ENCODE measurements around the gene NAIF1. TPM values are rescaled to one million over a fixed set of nuclear protein-coding genes. Genes with fewer than 3 reads are reported as not detected.
"Not testable (repeated sequence)": the region's sequence is repeated elsewhere in the genome, so short reads cannot be mapped to it uniquely, and the experiment has no call there.

Gene NAIF1
- total and polyA plus RNA-seq, 12 donors: 3.2 to 7.2 (median 5.5) TPM

DNA sequence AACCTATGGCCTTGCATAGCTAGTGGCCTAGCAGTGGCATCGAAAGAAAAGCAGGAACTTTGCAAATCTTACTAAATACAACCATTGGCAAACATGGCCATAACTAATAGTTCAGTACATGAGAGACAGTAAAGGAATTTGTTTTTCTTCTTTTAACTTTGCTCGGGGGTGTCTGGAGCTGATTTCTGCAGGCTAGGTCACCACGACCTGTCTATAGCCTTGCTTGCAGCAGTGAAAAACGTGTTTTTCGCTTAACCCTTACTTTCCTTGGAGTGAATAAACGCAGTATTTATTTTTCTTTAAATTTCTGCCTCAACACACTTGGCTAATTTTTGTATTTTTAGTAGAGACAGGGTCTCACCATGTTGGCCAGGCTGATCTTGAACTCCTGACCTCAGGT lies 19.9 kb downstream of the NAIF1 start:
- Histone ChIP-seq H3K4me3 (no peak overlapping the region), H3K36me3 (no peaks in the 10 kb centered on the region), H3K9me3 (no peaks in the 10 kb centered on the region), H3K27me3 (no peaks in the 10 kb centered on the region), H3K27ac (no peak overlapping the region), H3K4me1 (no peaks in the 10 kb centered on the region)
- TF ChIP-seq CTCF (IDR thresholded peaks at IDR 0.05): no peak
- DNase-seq (no peak), ATAC-seq (no peak)
- intact Hi-C loops (cut with DNase I): no loop called here
- 88 to 89% methylated on average over 6 of the region's 6 CpGs for WGBS, 2 donors

GRCh38 chr9:128045831-128046230 lies 21.3 kb downstream of the NAIF1 start:
- intact Hi-C loops (cut with DNase I): no loop called here

DNA sequence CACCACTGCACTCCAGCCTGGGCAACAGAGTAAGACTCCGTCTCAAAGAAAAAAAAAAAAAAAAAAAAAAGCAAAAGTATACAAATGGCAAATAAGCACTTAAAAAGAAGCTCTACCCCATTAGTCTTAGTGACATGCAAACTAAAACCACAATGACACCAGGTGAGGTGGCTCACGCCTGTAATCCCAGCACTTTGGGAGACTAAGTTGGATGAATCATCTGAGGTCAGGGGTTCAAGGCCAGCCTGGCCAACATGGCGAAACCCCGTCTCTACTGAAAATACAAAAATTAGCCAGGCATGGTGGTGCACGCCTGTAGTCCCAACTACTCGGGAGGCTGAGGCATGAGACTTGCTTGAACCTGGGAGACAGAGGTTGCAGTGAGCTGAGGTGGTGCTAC lies 21.7 kb downstream of the NAIF1 start:
- H3K9me3 ChIP-seq; H3K27ac ChIP-seq; ATAC-seq; intact Hi-C loops (cut with DNase I); H3K36me3 ChIP-seq; DNase-seq; H3K4me3 ChIP-seq; H3K4me1 ChIP-seq; H3K27me3 ChIP-seq: not testable (repeated sequence)
- WGBS, 2 donors: 93 to 96% methylated on average over 6 of the region's 6 CpGs

More at GRCh38 chr9:128045831-128046230, 21.3 kb downstream of the NAIF1 start:
- Histone ChIP-seq H3K27me3 (no peaks in the 10 kb centered on the region), H3K9me3 (no peaks in the 10 kb centered on the region), H3K27ac (no peak overlapping the region), H3K4me3 (no peak overlapping the region), H3K36me3 (no peaks in the 10 kb centered on the region), H3K4me1 (no peaks in the 10 kb centered on the region)
- TF ChIP-seq CTCF (IDR thresholded peaks at IDR 0.05): no peak
- ATAC-seq (no peak), DNase-seq (no peak)
- 83 to 88% methylated on average over 1 of the region's 1 CpG for WGBS, 2 donors

DNA sequence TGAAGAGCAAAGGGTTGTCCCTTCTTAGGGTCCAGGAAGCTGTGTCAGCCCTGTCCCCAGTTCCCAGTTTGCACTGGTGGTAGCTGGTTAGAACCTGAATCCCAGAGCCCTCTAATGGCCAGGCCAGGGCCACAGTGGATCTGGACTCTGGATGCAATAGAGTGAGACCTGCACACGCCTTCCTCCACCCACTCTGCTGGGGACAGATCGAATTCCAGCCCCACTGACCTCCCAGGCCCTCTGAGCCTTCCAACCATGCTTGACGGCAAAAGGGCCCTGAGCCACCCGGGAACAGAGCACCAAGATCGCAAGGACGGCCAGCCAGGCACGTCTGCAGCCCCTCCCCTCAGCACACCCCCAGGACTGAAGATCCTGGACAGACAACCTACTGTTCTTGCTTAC lies 23.7 kb downstream of the NAIF1 start:
- no peaks in the 10 kb centered on the region for H3K36me3 ChIP-seq
- no peaks in the 10 kb centered on the region for H3K4me1 ChIP-seq
- no peaks in the 10 kb centered on the region for H3K27me3 ChIP-seq
- H3K4me3 ChIP-seq: no peak overlapping the region
- DNase-seq (no peak), ATAC-seq (no peak)
- H3K27ac ChIP-seq: no peak overlapping the region
- WGBS, 2 donors: 48 to 56% methylated on average over 7 of the region's 7 CpGs
- intact Hi-C loops (cut with DNase I): loop anchor here in 1 of 10 donors (5.0 kb wide), 1 partner anchor 101 kb away; no protein-coding TSS in a partner anchor
- no peak for TF ChIP-seq CTCF (IDR thresholded peaks at IDR 0.05)
- H3K9me3 ChIP-seq: no peaks in the 10 kb centered on the region

DNA sequence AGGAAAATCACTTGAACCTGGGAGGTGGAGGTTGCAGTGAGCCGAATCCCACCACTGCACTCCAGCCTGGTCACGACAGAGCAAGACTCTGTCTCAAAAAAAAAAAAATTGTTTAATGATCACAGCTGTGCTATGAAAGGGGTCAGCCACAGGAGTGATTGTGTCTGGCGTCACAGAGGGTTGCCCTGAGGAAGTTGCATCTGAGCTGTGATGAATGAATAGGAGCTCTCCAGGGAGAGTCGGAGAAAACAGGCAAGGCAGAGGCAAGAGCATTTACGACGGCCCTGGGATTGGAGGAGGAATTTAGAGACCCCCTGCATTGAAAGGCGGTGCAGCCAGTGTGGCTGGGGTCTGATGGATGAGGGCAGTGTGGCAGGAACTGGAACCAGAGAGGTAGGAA lies 25.1 kb downstream of the NAIF1 start:
- intact Hi-C loops (cut with DNase I): loop anchor here in 1 of 10 donors (5.0 kb wide), 1 partner anchor 100 kb away; no protein-coding TSS in a partner anchor
- H3K27ac ChIP-seq: no peak overlapping the region
- no peaks in the 10 kb centered on the region for H3K9me3 ChIP-seq
- H3K27me3 ChIP-seq: no peaks in the 10 kb centered on the region
- WGBS, 2 donors: 81 to 83% methylated on average over 7 of the region's 7 CpGs
- H3K4me1 ChIP-seq: no peaks in the 10 kb centered on the region
- DNase-seq (no peak), ATAC-seq (no peak)
- no peak for TF ChIP-seq CTCF (IDR thresholded peaks at IDR 0.05)
- H3K36me3 ChIP-seq: no peaks in the 10 kb centered on the region
- no peak overlapping the region for H3K4me3 ChIP-seq

DNA sequence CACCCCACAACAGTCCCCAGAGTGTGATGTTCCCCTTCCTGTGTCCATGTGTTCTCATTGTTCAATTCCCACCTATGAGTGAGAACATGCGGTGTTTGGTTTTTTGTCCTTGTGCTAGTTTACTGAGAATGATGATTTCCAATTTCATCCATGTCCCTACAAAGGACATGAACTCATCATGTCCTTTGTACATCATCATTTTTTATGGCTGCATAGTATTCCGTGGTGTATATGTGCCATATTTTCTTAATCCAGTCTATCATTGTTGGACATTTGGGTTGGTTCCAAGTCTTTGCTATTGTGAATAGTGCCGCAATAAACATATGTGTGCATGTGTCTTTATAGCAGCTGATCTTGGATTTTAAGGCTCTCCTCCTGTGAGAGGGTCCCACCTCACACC lies 26.3 kb downstream of the NAIF1 start:
- not testable (repeated sequence) for ATAC-seq, H3K4me3 ChIP-seq, H3K36me3 ChIP-seq, H3K27ac ChIP-seq, H3K9me3 ChIP-seq, H3K4me1 ChIP-seq, H3K27me3 ChIP-seq, DNase-seq
- WGBS, 2 donors: 91 to 97% methylated on average over 2 to 3 of the region's 3 CpGs
- intact Hi-C loops (cut with DNase I): loop anchor here in 1 of 10 donors (5.0 kb wide), 1 partner anchor 98 kb away; no protein-coding TSS in a partner anchor

GRCh38 chr9:128036522-128036921 lies 30.6 kb downstream of the NAIF1 start:
- ATAC-seq, H3K4me1 ChIP-seq, H3K9me3 ChIP-seq, H3K4me3 ChIP-seq, H3K36me3 ChIP-seq, DNase-seq, H3K27ac ChIP-seq, H3K27me3 ChIP-seq: not testable (repeated sequence)
- intact Hi-C loops (cut with DNase I): loop anchor here in 3 of 10 donors (5.0 kb wide), 2 partner anchors 34 to 81 kb away; no protein-coding TSS in a partner anchor
- 88 to 94% methylated on average over 3 of the region's 3 CpGs for WGBS, 2 donors

Data from heart right ventricle (tissue), 16 donors.